HG02884 (cell line): ENCODE data around the gene FLCN.

Source experiments
- ATAC-seq: cut with Tn5 transposase; IDR thresholded peaks from one replicate; pipeline ENCODE4 v1.9.1; 2021; ENCODE audit warnings: mild to moderate bottlenecking, moderate library complexity; ENCODE audit not compliant: unreplicated experiment

The FLCN gene

DNA sequence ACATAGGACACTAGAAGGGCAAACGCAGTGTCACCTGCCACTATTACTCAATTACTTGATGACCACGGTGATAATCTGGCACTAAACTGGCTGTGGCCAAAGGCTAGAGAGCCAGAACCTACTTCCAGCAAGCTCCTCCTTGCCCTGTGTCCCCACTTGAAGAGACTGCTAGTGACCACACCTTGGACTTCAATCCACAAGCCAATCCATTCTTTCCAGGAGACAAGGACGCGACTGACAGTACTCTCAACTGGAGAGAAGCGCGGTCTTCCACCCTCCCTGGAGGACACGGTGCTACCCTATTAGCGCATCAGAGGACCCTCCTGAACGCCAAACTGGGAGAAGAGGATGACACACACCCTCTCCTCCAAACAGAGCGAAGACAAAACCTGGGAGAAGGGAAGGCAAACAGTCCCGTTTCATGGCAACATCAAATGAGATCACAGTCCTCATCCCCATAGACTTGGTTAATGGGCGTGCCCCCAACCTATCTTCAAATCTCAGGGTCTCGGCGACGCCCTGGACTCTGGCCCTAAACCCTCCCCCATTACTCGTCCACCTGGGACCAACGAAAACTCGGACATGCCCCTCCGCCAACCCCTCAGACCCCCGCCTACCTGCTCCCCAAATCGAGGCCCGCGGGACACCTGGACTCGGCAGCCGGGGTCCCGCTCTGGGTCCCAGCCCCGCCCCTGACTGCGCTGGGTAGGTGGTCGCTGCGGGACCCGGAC is 508 bp downstream of the FLCN start:
- peak; percentile 11 for ATAC-seq

DNA sequence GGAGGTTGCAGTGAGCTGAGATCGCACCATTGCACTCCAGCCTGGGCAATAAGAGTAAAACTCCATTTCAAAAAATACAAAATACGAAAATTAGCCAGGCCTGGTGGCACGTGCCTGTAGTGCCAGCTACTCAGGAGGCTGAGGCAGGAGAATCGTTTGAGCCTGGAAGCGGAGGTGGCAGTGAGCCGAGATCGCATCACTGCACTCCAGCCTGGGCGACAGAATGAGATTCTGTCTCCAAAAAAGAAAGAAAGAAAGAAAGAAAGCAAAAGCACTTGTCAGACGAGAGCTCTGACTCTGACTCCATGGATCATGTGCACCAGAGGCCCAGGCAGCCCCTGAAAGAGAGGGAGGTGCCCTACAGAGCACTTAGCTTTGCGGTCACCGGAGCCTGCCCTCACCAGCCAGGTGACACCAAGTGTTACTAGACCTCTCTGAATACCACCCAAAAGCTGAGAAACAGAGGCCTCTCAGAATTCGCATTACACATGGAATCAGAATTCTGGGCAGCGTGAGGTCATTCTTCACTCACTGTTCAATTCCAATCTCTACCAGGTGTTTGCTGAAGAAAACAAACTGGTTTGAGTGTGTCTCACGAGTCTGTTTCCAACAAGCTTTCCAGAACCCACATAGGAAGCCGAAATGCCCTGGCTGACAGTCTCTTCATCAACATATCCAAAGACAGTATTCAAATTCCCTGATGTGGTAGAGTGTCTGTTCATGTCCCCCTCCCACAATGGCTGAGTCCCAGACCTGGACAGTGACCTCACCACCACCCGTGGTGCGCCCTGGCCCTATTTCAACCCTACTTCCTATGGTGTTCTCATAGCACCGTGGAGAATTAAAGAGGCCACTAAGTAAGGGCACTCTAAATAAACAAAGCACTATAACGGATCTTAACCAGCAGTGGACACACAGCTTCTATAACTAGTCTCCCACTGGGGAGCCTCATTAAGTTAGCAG is 1.5 kb downstream of the FLCN start:
- no peak for ATAC-seq

DNA sequence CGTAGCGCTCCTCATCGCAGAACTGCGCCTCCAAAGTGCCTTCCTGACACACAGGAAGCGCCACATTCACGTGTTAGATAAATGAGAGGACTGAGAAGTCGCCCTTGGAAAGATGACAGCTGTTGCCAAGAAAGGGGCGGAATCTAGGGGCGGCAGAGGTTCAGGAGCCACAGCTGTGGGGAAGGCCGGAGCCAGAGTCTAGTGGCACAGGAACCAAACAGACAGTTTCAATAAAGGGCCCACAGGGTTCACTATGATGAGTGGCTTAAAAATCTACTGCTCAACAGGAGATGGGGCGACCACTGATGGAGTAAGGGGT is 4.7 kb downstream of the FLCN start:
- no peak for ATAC-seq

DNA sequence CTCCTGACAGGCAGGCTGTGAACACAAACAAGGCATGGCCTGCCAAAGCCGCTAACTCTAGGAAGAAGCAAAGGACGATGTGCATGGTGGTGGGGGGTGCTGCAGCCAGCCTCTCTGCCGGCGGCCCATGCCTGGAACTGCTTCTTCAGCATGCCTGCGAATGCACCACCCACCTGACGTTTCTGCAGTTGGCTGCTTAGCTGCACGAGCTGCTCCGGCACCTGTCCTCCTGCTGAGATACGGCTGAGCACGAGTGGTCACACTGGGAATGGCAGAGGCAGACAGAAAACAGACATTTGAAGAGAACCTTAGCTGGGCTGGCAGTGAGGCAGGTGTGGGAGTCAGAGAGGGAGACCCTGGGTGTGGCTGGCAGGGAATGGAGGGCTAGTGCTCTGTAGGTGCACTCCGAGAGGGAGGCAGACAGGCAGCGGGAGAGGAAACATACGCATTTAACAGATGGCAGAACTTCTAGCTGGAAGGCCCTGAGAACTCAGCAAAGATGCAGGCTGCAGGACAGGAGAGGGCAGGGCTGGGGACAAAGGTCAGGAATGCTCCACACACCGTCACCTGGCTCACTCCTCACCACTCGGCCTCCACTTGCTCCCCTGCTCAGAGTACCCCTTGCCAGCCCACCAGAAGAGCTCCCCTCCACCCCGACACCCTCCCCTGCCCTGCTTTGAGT is 5.2 kb downstream of the FLCN start:
- no peak for ATAC-seq

DNA sequence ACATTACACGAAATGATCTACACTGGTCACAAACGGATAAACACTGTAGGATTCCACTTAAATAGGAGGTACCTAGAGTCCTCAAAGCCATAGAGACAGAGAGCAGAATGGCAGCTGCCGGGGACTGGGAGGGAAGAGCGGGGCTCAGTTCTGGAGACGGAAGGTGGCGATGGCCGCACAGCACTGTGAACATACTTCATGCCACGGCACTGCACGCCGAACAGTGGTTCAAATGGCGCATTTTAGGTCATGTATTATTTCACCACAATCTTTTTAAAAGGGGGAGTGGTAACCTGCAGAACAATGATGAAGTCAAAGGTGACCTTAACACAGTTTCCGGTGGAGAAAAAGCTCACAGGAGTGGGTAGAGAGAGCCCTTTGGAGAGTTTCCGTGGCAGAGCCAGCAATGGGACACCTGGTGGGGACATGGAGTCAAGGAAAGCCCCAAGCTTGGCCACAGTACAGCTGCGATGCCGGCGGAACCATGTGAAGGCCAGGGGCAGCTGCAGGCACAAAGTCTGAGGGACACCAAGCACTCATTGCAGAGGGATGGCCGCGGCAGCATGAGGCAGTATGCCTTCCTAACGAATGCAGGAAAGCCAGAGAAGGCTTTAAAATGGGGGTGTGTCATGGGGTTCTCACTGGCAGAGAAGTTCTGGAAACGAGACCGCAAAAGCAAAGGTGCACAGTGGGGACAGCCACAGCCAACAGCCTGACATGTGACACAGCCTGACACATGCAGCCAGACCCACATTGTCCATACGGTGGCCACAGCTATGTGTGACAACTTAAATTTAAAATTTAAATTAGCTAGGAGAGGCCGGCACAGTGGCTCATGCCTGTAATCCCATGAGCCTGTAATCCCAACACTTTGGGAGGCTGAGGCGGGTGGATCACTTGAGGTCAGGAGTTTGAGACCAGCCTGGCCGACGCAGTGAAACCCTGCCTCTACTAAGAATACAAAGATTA is 7.3 kb downstream of the FLCN start:
- ATAC-seq, result no peak

DNA sequence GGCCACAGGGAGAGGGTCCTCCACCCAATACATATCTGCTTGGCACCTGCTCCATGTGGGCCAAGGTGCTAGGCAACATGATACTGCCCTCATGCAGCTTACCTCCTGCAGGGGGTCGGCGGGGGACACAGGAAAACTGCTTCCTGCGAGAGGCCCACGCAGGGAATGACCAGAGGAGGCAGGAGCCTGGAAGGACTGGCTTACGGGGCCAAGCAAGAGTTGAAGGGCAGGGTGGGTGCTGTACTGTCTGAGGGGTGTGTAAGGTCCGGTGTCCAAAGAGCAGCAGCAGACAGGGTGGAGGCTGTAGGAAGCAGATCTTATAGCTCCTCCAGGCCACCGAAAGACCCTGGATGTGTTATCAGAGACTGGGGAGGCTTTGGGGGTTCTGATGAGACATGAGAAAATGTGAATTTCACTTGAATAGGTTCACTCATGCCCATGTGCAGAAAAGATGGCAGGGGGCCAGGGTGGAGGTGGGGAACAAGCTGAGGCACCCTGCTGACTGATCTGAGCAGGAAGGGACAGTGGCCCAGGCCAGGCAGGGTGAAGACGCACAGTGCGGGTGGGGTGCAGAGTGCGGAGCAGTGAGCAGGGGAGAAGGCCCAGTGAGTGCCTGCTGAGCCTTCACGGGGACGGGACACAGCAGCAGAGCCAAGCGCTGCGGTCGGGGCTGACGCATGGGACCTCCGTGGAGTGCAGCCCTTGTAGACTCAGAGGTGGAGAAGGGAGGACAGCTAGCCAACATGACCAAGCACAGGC is 8.3 kb downstream of the FLCN start:
- no peak for ATAC-seq

DNA sequence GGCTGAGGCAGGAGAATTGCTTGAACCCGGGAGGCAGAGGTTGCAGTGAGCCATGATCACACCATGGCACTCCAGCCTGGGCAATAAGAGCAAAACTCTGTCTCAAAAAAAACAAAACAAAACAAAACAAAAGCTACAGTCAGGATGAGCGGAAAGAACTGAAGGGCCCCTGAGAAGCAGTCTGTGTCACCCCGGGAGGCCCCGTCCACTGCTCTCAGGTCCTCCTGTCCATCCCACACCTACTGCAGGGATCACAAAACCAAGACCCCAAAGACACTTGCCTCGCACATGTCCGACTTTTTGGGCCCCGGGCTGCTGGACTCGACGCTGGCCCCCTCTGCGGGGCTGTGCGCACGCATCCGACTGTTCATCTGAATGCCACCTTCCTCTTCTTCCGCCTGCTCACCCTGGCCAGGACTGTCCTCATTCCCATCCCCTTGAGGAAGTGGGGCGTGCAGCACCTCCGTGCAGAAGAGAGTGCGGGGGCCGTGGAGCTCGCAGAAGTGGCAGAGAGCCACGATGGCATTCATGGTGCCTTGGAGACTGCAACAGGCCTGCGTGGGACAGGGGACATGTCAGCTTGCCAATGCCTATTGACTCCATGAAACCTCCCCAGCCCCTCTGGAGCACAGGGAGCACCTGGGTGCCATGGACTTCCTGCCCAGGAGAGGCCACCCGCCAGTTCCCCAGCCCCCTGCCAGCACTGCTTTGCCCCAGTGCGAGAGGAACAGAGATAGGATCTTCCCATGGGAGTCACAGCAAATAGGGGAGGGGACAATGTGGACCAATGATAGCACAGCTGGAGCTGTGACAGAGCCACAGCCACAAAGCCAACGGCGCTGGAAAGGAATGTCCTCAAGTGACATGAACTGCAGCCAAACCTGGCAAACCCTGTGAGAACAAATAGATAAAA is 9.1 kb downstream of the FLCN start:
- no peak for ATAC-seq

DNA sequence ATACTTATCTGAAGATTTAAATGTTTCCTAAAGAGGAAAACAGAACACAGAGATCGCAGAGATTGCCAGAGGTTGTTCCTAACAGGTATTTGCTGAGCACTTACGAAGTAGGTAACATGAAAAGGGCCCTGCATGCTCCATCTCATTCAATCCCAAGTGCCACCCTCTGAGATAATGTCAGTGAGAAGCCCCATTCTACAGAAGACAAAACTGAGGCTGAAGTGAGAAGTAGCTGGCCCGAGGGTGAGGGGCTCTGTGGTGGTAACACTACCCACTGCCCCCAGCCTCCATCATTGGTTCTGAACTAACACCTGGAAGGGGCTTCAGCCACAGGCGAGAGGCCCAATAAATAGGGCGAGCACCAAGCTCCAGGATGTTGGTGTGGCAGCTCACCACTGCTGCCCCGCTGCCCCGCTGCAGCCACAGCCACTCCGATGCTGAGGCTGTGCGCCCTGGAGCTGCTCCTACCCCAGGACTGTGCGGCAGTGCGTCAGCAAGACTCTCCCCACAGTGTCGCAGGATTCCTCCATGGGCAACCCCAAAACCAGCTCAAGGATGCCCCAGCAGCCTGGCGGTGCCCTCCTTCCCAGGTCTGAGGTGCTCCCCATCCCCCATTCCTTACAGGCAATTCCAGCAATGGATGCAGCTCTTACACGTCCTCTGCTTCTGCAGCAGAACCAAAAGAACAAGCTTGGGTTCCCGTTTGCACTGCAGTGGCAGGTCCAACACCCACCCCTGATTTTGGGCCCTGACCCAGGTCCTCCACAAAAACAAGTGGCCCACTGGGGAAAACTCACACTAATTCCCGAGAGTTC is 10.3 kb downstream of the FLCN start:
- no peak for ATAC-seq

DNA sequence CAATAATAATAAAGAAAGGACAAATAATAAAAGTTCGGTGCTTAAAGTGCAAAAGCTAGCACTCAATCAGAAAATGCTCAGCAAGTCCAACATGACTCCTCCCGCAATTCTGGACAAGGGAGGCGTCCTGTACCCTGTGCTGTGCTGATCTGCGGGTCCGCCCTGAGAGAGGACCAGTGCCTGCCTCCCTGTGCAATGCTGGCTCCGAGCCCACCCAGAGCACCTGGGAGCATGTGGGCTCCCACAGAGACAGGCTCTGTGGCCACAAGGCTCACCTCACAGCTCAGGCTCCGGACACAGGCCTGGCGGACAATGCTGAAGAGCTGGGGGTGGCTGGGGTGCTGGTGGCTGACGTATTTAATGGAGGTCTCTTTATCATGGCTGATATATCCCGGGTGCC is 11.1 kb downstream of the FLCN start:
- ATAC-seq, result no peak

DNA sequence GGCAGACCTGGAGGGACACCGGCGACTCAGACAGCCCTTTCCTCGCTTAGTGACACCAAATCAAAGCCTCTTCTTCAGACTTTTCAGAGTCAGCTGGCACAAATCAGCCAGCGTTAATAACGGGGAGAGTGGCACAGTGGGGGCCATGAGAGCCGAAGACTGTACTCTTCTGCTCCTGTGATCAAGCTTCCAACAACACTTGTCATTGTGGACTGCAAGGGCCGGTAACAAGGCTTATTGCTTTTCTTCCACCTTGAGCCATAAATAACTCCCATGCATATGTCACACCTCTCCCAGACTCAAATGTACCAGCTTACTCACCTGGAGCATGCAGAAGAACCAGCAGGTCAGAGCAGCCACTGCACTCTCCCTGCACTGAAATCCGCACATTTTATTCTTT is 12.8 kb downstream of the FLCN start:
- no peak for ATAC-seq

DNA sequence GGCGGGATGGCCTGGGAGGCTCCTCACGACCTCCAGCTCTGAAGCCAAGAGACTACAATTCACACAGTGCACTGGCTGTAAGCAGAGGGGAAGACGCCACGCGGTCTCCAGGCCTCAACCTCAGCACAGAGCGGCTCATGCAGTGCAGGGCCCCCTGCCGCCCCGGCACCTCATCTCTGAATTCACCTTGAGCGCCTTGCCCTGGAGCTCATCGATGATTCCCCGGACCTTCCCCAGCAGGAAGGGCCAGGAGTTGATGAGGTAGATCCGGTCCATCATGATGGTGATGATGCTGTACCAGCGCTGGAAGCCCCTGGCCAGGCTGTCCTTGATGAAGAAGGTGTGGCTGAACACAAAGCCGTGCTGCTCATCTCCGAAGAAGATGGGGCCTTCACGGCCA is 13.2 kb downstream of the FLCN start:
- ATAC-seq, result no peak

DNA sequence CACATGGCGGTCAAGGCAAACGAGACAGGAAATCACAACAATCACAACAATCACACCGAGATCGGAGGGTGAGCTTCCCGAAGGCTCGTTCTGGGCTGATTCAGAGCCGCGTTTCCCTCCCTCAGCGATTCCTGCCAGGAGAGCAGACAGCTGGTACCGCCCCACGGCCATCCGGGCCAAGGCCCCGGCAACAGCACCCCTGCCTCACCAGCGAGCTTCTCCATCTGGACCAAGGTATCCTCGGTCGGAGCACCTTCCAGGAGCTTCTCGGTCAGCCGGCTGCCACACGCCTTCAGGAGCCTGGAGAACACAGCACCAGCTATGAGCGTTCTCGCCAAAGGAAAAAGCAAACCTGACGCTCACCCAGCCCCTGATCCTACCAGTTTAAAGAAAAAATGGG is 15.6 kb downstream of the FLCN start:
- ATAC-seq, result no peak

DNA sequence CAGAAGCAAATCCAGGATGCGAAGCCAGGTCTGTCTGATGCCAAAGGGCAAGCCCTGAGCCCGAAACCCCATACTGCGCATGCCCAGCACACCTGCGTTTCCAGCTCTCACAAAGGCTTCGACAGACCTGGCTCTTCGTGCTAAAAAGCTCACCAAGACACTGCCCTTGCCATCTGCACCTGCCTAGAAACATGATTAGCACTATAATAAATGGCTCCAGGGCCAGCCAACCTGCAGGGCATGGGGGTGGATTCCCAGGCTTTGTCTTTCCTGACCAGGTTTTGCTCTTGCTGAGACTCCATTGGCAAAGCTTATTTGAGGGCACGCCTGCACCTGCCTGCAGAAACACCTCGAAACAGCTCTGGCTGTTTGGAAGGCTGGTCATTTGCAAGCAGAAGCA is 16.4 kb downstream of the FLCN start:
- no peak for ATAC-seq

DNA sequence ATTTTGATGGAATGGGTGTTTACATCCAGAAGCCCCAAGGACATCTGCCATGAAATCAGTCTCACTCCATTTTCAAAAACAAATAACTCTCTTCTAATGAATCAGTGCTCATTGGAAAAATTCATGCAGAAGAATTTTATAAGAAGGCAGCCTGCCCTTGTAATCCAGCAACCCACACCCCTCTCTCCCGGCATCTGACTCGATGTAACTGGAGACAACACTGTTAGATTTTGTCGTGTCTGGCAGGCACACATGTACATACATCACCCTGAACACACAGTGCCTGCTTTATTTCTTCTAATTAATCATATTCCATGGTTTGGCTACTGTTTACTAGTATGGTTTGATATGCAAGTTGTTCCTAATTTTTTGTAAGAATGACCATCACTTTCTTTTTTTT is 19.0 kb downstream of the FLCN start:
- ATAC-seq, result no peak

DNA sequence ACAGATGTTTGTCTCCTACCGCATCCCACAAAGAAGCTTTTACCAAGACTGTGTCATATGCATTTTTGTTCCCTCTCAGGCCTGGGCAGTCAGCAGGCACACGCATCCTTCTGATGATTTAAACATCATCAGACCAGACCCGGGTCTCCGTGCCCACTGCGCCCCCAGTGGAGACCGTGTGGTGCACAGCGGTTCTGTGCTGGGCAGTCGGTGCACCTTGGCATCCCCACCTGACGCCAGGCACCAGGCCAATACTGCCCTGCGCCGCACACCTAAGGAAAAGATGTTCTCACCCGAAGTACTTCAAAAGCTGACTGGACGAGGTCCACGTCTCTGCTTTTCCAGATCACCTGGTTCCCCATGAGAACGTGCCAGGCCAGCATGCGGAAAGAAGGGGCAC is 20.2 kb downstream of the FLCN start:
- ATAC-seq, result no peak

DNA sequence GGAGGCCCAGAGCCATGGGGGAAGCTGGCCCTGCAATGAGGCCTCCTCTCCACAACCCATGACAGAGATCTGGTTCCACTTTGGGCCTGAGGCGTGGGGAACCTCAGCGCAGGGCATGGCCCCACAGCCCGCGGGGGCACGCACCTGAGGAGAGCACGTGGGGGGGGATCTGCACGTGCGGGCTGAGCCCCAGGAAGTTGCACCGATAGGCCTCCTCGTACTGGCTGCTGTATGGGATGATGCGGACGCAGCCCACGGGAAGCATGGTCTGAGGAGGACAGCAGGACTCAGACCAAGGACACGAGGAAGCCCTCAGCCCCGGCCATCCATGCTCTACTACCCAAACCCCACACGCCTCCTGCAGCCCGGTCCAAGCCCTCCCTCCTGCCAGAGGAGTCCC is 20.7 kb downstream of the FLCN start:
- no peak for ATAC-seq

DNA sequence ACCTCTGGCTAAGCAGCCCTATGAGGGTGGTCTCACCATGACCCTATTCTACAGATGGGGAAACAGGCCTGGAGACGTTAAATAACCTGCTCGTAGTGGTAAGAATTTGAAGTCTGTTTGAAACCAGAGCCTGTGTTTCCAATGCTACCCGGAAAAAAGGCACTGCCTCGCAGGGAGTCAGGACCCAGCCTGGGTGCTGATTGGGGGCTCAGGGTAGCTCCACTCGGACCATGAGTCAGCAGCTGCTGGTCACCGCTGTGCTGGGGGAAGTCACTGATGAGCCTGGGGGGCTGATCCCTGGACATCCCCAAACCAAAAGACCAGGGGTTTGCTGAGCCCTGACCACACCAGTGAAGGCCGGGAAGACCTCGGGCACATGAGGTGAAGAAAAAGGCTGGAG is 21.4 kb downstream of the FLCN start:
- no peak for ATAC-seq
